ENCODE data around the gene DLG4.
"Not testable (repeated sequence)": the region's sequence is repeated elsewhere in the genome, so short reads cannot be mapped to it uniquely, and the experiment has no call there.

The DLG4 gene

GRCh38 chr17:7179317-7180254, 40.0 kb downstream of the DLG4 start, which contains the start of gene ASGR1:
TSS of gene ASGR1 (minus strand) at chr17:7179370. CDS start at chr17:7178563, 807 bp downstream.
- DNase-seq: no peak

- no peak for DNase-seq
Observed at GRCh38 chr17:7178973-7179316, 40.7 kb downstream of the DLG4 start.

- DNase-seq: peak; percentile 33
Observed at GRCh38 chr17:7177954-7178477, 41.6 kb downstream of the DLG4 start.

- peak; percentile 64 for DNase-seq
Observed at GRCh38 chr17:7177191-7177953, 42.3 kb downstream of the DLG4 start.

- DNase-seq: no peak
Observed at GRCh38 chr17:7176841-7177190, 42.8 kb downstream of the DLG4 start.

GRCh38 chr17:7176107-7176840, 43.4 kb downstream of the DLG4 start:
- DNase-seq: no peak

- DNase-seq: no peak
Observed at GRCh38 chr17:7175330-7175733, 44.3 kb downstream of the DLG4 start.

GRCh38 chr17:7174603-7175326, 44.9 kb downstream of the DLG4 start:
- DNase-seq: no peak

- DNase-seq: peak; percentile 22
Observed at GRCh38 chr17:7173687-7174602, 45.7 kb downstream of the DLG4 start.

- DNase-seq: not testable (repeated sequence)
Observed at GRCh38 chr17:7172522-7173191, 47.0 kb downstream of the DLG4 start.

- not testable (repeated sequence) for DNase-seq
Observed at GRCh38 chr17:7169565-7169908, 50.1 kb downstream of the DLG4 start.

GRCh38 chr17:7168841-7169564, 50.6 kb downstream of the DLG4 start:
- not testable (repeated sequence) for DNase-seq

GRCh38 chr17:7167832-7168231, 51.8 kb downstream of the DLG4 start:
- DNase-seq: peak; percentile 19

- DNase-seq: no peak
Observed at GRCh38 chr17:7166873-7167272, 52.8 kb downstream of the DLG4 start.

- DNase-seq: not testable (repeated sequence)
Observed at GRCh38 chr17:7159571-7159970, 60.1 kb downstream of the DLG4 start.

GRCh38 chr17:7158424-7158823, 61.2 kb downstream of the DLG4 start:
- not testable (repeated sequence) for DNase-seq

GRCh38 chr17:7156342-7156940, 63.2 kb downstream of the DLG4 start:
- no peak for DNase-seq

GRCh38 chr17:7147772-7148171, 71.9 kb downstream of the DLG4 start:
- DNase-seq: no peak

GRCh38 chr17:7146115-7146514, 73.5 kb downstream of the DLG4 start:
- DNase-seq: no peak

- DNase-seq: no peak
Observed at GRCh38 chr17:7144213-7144612, 75.4 kb downstream of the DLG4 start.

Measured in fibroblast of skin of right biceps (primary cell).